Transverse colon (tissue), 4 donors: ENCODE data around the gene SUPV3L1. TPM values are rescaled to one million over a fixed set of nuclear protein-coding genes. Genes with fewer than 3 reads are reported as not detected.
A peak's percentile ranks its signal among the peaks of the same experiment; 100 is the strongest.
"Not testable (repeated sequence)": the region's sequence is repeated elsewhere in the genome, so short reads cannot be mapped to it uniquely, and the experiment has no call there.

Experiments
- DNase-seq: peaks from one replicate; pipeline ENCODE4 v3.0.0-alpha.2; 2019
- H3K27ac ChIP-seq, 4 donors: fragments of 200-600 bp; sonication (generic); 2 replicates each; pipeline ENCODE4 v1.5.1; 2016 to 2018; ENCODE audit warnings: inconsistent platforms in 4 of 4
- H3K27me3 ChIP-seq: fragments of 200-600 bp; sonication (generic); 2 replicates; pipeline ENCODE4 v1.5.1; 2017; ENCODE audit warnings: inconsistent platforms
- H3K36me3 ChIP-seq, 4 donors: fragments of 200-600 bp; sonication (generic); 2 replicates each; pipeline ENCODE4 v1.5.1; 2017 to 2019; ENCODE audit warnings: inconsistent platforms in 4 of 4
- H3K4me1 ChIP-seq, 4 donors: fragments of 200-600 bp; sonication (generic); 2 replicates each; pipeline ENCODE4 v1.5.1; 2017 to 2020; ENCODE audit warnings: inconsistent platforms in 4 of 4
- H3K4me3 ChIP-seq, 4 donors: fragments of 200-600 bp; sonication (generic); 1 replicate in 1 of 4; 2 replicates in 3 of 4; pipeline versions ENCODE4 v1.5.1 to v1.6.1; 2017 to 2019; ENCODE audit warnings: inconsistent platforms in 4 of 4
- H3K9me3 ChIP-seq, 2 donors: fragments of 200-600 bp; sonication (generic); 2 replicates each; pipeline ENCODE4 v1.5.1; 2017 to 2019; ENCODE audit warnings: inconsistent platforms in 2 of 2
- CTCF ChIP-seq, 5 experiments: fragments of 200-600 bp in 3 of 5; fragments of 450-650 bp in 2 of 5; sonication (generic) in 3 of 5; IDR thresholded peaks; 1 replicate in 2 of 5; 2 replicates in 3 of 5; pipeline ENCODE4 v1.5.1; 2016 to 2017; ENCODE audit warnings: antibody characterized with exemption in 5 of 5, inconsistent platforms in 3 of 5, mild to moderate bottlenecking in 2 of 5, moderate library complexity in 1 of 5
- EP300 ChIP-seq: sonication (generic); formaldehyde crosslinking; IDR thresholded peaks from one replicate; pipeline ENCODE4 v1.6.1; 2017; ENCODE audit warnings: antibody characterized with exemption, low read depth
- POLR2A ChIP-seq: fragments of 450-650 bp; IDR thresholded peaks from one replicate; pipeline ENCODE4 v1.6.1; 2016; ENCODE audit warnings: antibody characterized with exemption, mild to moderate bottlenecking, moderate library complexity
- POLR2AphosphoS5 ChIP-seq, 3 donors: sonication (generic); formaldehyde crosslinking; IDR thresholded peaks; one replicate each; pipeline ENCODE4 v1.6.1; 2016; ENCODE audit warnings: antibody characterized with exemption in 3 of 3
- WGBS, 2 donors: methylation state at CpG; one replicate each; pipeline ENCODE4 v1.1.5; 2018; ENCODE audit warnings: low coverage in 1 of 2; 5-methylcytosine and 5-hydroxymethylcytosine counted together
- in situ Hi-C, 4 donors: fragments of 200-750 bp; cut with MboI; loops; one replicate each; pipeline versions ENCODE4 v1.15.0 to v1.15.1; 2017; ENCODE audit warnings: low sequenced_read_pairs in 3 of 4, low pct_ligation_motif_present in 1 of 4, low pct_unique_long_range_greater_than_20kb in 1 of 4
- intact Hi-C: fragments of 100-400 bp; cut with DNase I; formaldehyde crosslinking; loops from one replicate; pipeline ENCODE4 v1.15.1; 2023; ENCODE audit warnings: low total_unique reads
- total RNA-seq, 4 donors: library from RNA; depleted of rRNA; stranded (reverse); fragments of >200 nt; gene quantifications; one replicate each; pipeline ENCODE4 v1.1.0, GENCODE V29; 2016

Gene SUPV3L1
- total RNA-seq, 4 donors from 2014 or later, result 15.3 to 34.0 (median 26.7) TPM

- H3K27ac ChIP-seq, result no peak overlapping the region
- TF ChIP-seq POLR2A (no peak), POLR2AphosphoS5 (IDR thresholded peaks at IDR 0.05) (no peak), EP300 (no peak), CTCF (IDR thresholded peaks at IDR 0.05) (no peak)
- WGBS, 2 donors, result 70 to 85% methylated on average over 3 of the region's 3 CpGs
- no peaks in the 10 kb centered on the region for H3K27me3 ChIP-seq
- H3K4me3 ChIP-seq, result no peak overlapping the region
- peaks cover 0 to 39% (median 14%) of the 10 kb centered on the region in 4 donors for H3K36me3 ChIP-seq
- DNase-seq, result no peak
- in situ Hi-C loops (no loop called here), intact Hi-C loops (no loop called here)
- no peaks in the 10 kb centered on the region for H3K9me3 ChIP-seq
- no peaks in the 10 kb centered on the region for H3K4me1 ChIP-seq
Observed at GRCh38 chr10:69172241-69172982, 7.6 kb upstream of the SUPV3L1 start.

- H3K9me3 ChIP-seq, H3K27ac ChIP-seq, in situ Hi-C loops, H3K4me1 ChIP-seq, H3K27me3 ChIP-seq, DNase-seq, H3K4me3 ChIP-seq: not testable (repeated sequence)
- 75% methylated on average over 4 of the region's 4 CpGs; no CpG with 5 or more reads in 1 of the 2 donors for WGBS, 2 donors
- intact Hi-C loops, result loop anchor here (5.0 kb wide), 1 partner anchor 972 kb away; the partner anchor contains the start of gene TYSND1
- H3K36me3 ChIP-seq, result peaks cover 0 to 13% (median 6%) of the 10 kb centered on the region in 4 donors
Observed at GRCh38 chr10:69175326-69175725, 4.7 kb upstream of the SUPV3L1 start.

GRCh38 chr10:69176823-69177222 lies 3.2 kb upstream of the SUPV3L1 start:
- Histone ChIP-seq H3K4me3 (no peak overlapping the region), H3K4me1 (peaks cover 10 to 19% (median 18%) of the 10 kb centered on the region in 4 donors), H3K27ac (no peak overlapping the region), H3K27me3 (no peaks in the 10 kb centered on the region), H3K9me3 (no peaks in the 10 kb centered on the region), H3K36me3 (peaks cover 0 to 8% (median 1%) of the 10 kb centered on the region in 4 donors)
- TF ChIP-seq POLR2A (no peak), POLR2AphosphoS5 (IDR thresholded peaks at IDR 0.05) (no peak), EP300 (no peak), CTCF (IDR thresholded peaks at IDR 0.05) (no peak)
- intact Hi-C loops, result loop anchor here (5.0 kb wide), 1 partner anchor 970 kb away; the partner anchor contains the start of gene TYSND1
- DNase-seq, result no peak
- in situ Hi-C loops, result no loop called here
- 50 to 90% methylated on average over 1 to 2 of the region's 2 CpGs for WGBS, 2 donors

- no peaks in the 10 kb centered on the region for H3K9me3 ChIP-seq
- WGBS, 2 donors, result 28 to 39% methylated on average over 5 to 21 of the region's 21 CpGs
- intact Hi-C loops, result loop anchor here (5.0 kb wide), 1 partner anchor 968 kb away; the partner anchor contains the start of gene TYSND1
- no peak for TF ChIP-seq EP300
- no peak for TF ChIP-seq POLR2A
- TF ChIP-seq CTCF (IDR thresholded peaks at IDR 0.05), result no peak
- no peak for TF ChIP-seq POLR2AphosphoS5 (IDR thresholded peaks at IDR 0.05)
- peaks cover 10 to 23% (median 19%) of the 10 kb centered on the region in 4 donors for H3K4me1 ChIP-seq
- no peaks in the 10 kb centered on the region for H3K27me3 ChIP-seq
- H3K4me3 ChIP-seq, result peak overlapping the region in 3 of 4 donors; percentile 96 to 99 (median 98)
- peaks cover 0 to 8% (median 0%) of the 10 kb centered on the region in 4 donors for H3K36me3 ChIP-seq
- in situ Hi-C loops, result no loop called here
- peak overlapping the region; percentile 87 to 96 (median 91) for H3K27ac ChIP-seq
- peak; percentile 14 for DNase-seq
Observed at GRCh38 chr10:69179089-69179742, 818 bp upstream of the SUPV3L1 start.
